Measurements from ENCODE around the gene ERG.

- TF ChIP-seq CTCF (conservative IDR thresholded peaks at IDR 0.05; ENCODE audit: low read length) (peak; percentile 68), EZH2phosphoT487 (IDR thresholded peaks at IDR 0.05; ENCODE audit: borderline replicate concordance, low read depth, low read length) (no peak)
Observed at GRCh38 chr21:38352536-38353219, 145.6 kb downstream of the ERG start.

All from OCI-LY7 (cell line).